K562 (cell line): ENCODE measurements around the gene LZTS2. TPM values are rescaled to one million over a fixed set of nuclear protein-coding genes. Genes with fewer than 3 reads are reported as not detected.
A peak's percentile ranks its signal among the peaks of the same experiment; 100 is the strongest.

ENCODE experiments used
- CREB1 ChIP-seq, 2 experiments: sonication (generic) in 1 of 2; formaldehyde crosslinking in 1 of 2; IDR thresholded peaks; 2 replicates each; pipeline versions ENCODE4 v1.6.1 to v1.8.0; 2012 to 2022; ENCODE audit warnings: inconsistent platforms in 1 of 2, mild to moderate bottlenecking in 1 of 2, missing genetic modification reagents in 1 of 2, moderate library complexity in 1 of 2
- IRF2 ChIP-seq: sonication (generic); formaldehyde crosslinking; IDR thresholded peaks from 2 replicates; pipeline ENCODE4 v1.8.1; 2022; ENCODE audit warnings: mild to moderate bottlenecking, missing genetic modification reagents
- MYC ChIP-seq, 2 experiments: fragments of 250-450 bp in 1 of 2; sonication (Bioruptor Pico) in 1 of 2; IDR thresholded peaks; 2 replicates each; pipeline versions ENCODE4 v1.5.1 to v1.6.1; 2012 to 2021; ENCODE audit warnings: low read depth in 2 of 2, borderline replicate concordance in 1 of 2, improper control_type of control experiment in 1 of 2, low read length in 1 of 2, mild to moderate bottlenecking in 1 of 2, moderate library complexity in 1 of 2
- POLR3G ChIP-seq: IDR thresholded peaks from 2 replicates; pipeline ENCODE4 v1.6.1; 2011; ENCODE audit not compliant: insufficient read length, insufficient replicate concordance; ENCODE audit errors: extremely low read depth
- TGIF2 ChIP-seq: sonication (generic); formaldehyde crosslinking; IDR thresholded peaks from 2 replicates; pipeline ENCODE4 v1.8.1; 2022; ENCODE audit warnings: mild to moderate bottlenecking, missing genetic modification reagents, moderate library complexity
- YY1 ChIP-seq, 3 experiments: IDR thresholded peaks; 2 replicates each; pipeline ENCODE4 v1.6.1; 2011; ENCODE audit warnings: low read length in 2 of 3, mild to moderate bottlenecking in 2 of 3, moderate library complexity in 2 of 3, borderline replicate concordance in 1 of 3, control low read depth in 1 of 3, low read depth in 1 of 3; ENCODE audit not compliant: insufficient read depth in 3 of 3, insufficient replicate concordance in 2 of 3, control insufficient read depth in 1 of 3, insufficient read length in 1 of 3; ENCODE audit errors: extremely low read depth in 1 of 3
- ZFP36 ChIP-seq: fragments of 150-350 bp; IDR thresholded peaks from 2 replicates; pipeline ENCODE4 v1.6.1; 2018; ENCODE audit warnings: low read length, low read depth; ENCODE audit not compliant: partially characterized antibody
- ZZZ3 ChIP-seq: fragments of 450-650 bp; IDR thresholded peaks from 2 replicates; pipeline ENCODE4 v1.6.1; 2016; ENCODE audit warnings: antibody characterized with exemption, mild to moderate bottlenecking, moderate library complexity
- polyA plus RNA-seq, 8 experiments: library from polyadenylated mRNA; depleted of rRNA in 4 of 8; stranded (reverse) in 5 of 8; unstranded in 3 of 8; fragments of >200 nt; fragmentation: Nextera tagmentation in 2 of 8; fragmentation: Illumina TruSeq in 1 of 8; extraction: Ambion mirVana in 2 of 8; extraction: Trizol in 1 of 8; gene quantifications; 2 replicates each; pipeline versions ENCODE4 v1.2.1 to v1.2.3, GENCODE V29; 2011 to 2014; ENCODE audit warnings: inconsistent platforms in 1 of 8, missing spikeins in 1 of 8
- total RNA-seq, 7 experiments: library from RNA; depleted of rRNA in 6 of 7; stranded (reverse); fragments of >200 nt in 6 of 7; fragmentation: Illumina TruSeq in 2 of 7; extraction: Trizol in 2 of 7; gene quantifications; 2 replicates each; pipeline versions ENCODE4 v1.2.1 to v1.2.3, GENCODE V29; 2011 to 2021; ENCODE audit warnings: low replicate concordance in 1 of 7
- TF ChIP-seq, protein P1 (sequence below): fragments of 450-650 bp; IDR thresholded peaks from 2 replicates; pipeline ENCODE4 v1.6.1; 2016; ENCODE audit warnings: low read depth
- TF ChIP-seq, protein P2 (sequence below): fragments of 150-350 bp; IDR thresholded peaks from 2 replicates; pipeline ENCODE4 v1.6.1; 2014; ENCODE audit warnings: low read depth, mild to moderate bottlenecking, low read length, borderline replicate concordance
- TF ChIP-seq, protein P3 (sequence below): sonication (generic); formaldehyde crosslinking; IDR thresholded peaks from 2 replicates; pipeline ENCODE4 v1.8.1; 2022; ENCODE audit warnings: missing genetic modification reagents

LZTS2 gene
- total and polyA plus RNA-seq, 9 of the 15 experiments (the other 6 are each of a cell fraction or from before 2014, with no cell fraction given), result 0.23 to 42.5 (median 14.7) TPM

DNA sequence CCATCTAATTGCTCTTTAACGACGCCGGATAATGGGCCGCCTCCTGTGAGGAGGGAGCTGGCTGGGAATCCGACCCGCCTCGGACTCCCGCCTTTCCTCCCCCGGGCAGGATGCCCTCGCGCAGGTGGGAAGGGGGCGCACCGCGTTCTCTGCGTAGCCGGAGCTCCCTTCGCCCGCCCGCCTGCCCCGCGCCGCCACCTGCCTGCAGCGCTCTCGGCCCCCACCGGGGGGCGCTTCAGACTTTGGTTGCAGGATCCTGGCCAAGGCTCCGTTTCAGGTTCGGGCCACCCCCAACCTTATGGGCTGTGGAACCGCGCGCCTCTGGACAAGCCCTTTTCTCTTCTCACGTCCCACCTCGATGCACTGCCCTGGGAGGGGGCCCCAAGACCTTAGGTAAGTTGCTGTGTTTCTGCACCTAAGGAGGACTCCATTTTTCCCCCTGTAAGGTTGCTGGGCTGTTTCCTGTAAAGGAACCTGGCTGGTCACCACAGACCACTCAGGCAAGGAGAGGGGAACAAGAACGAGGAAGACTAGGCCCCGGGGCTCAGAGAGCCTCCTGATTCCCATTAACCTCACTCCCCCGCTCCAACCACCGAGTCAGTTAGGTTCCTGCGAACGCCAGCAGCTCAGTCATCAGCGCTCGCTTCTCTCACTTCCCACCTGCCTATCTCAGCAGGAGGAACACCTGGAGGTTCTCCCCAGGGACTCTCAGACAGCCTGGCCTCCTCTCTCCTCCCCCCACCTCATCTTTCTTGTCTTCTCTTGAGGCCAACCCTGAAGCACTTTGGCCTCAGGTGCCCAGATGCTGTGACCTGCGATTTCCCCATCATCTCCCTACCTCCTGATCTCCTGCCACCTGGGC, 50.8 kb downstream of the LZTS2 start (continued):
- TF ChIP-seq IRF2 (no peak), YY1 (IDR thresholded peaks at IDR 0.05; ENCODE audit: borderline replicate concordance in 1 of 3, control insufficient read depth in 1 of 3, extremely low read depth in 1 of 3, insufficient read depth in 3 of 3, insufficient read length in 1 of 3, insufficient replicate concordance in 2 of 3, low read depth in 1 of 3, low read length in 2 of 3) (peak in 1 of 3 experiments; percentile 19), ZZZ3 (no peak), ZFP36 (no peak), TGIF2 (0 out of 2 replicates have a peak, but pooled peaks have one; percentile 15), POLR3G (no peak), CREB1 (IDR thresholded peaks at IDR 0.05) (no peak), CREB1 (CRISPR knock-in tag; IDR thresholded peaks at IDR 0.05) (no peak), MYC (IDR thresholded peaks at IDR 0.05; ENCODE audit: low read depth, low read length) (no peak), MYC (CRISPR knock-in tag; IDR thresholded peaks at IDR 0.05; ENCODE audit: borderline replicate concordance, low read depth) (no peak)
- TF ChIP-seq, protein P1, sequence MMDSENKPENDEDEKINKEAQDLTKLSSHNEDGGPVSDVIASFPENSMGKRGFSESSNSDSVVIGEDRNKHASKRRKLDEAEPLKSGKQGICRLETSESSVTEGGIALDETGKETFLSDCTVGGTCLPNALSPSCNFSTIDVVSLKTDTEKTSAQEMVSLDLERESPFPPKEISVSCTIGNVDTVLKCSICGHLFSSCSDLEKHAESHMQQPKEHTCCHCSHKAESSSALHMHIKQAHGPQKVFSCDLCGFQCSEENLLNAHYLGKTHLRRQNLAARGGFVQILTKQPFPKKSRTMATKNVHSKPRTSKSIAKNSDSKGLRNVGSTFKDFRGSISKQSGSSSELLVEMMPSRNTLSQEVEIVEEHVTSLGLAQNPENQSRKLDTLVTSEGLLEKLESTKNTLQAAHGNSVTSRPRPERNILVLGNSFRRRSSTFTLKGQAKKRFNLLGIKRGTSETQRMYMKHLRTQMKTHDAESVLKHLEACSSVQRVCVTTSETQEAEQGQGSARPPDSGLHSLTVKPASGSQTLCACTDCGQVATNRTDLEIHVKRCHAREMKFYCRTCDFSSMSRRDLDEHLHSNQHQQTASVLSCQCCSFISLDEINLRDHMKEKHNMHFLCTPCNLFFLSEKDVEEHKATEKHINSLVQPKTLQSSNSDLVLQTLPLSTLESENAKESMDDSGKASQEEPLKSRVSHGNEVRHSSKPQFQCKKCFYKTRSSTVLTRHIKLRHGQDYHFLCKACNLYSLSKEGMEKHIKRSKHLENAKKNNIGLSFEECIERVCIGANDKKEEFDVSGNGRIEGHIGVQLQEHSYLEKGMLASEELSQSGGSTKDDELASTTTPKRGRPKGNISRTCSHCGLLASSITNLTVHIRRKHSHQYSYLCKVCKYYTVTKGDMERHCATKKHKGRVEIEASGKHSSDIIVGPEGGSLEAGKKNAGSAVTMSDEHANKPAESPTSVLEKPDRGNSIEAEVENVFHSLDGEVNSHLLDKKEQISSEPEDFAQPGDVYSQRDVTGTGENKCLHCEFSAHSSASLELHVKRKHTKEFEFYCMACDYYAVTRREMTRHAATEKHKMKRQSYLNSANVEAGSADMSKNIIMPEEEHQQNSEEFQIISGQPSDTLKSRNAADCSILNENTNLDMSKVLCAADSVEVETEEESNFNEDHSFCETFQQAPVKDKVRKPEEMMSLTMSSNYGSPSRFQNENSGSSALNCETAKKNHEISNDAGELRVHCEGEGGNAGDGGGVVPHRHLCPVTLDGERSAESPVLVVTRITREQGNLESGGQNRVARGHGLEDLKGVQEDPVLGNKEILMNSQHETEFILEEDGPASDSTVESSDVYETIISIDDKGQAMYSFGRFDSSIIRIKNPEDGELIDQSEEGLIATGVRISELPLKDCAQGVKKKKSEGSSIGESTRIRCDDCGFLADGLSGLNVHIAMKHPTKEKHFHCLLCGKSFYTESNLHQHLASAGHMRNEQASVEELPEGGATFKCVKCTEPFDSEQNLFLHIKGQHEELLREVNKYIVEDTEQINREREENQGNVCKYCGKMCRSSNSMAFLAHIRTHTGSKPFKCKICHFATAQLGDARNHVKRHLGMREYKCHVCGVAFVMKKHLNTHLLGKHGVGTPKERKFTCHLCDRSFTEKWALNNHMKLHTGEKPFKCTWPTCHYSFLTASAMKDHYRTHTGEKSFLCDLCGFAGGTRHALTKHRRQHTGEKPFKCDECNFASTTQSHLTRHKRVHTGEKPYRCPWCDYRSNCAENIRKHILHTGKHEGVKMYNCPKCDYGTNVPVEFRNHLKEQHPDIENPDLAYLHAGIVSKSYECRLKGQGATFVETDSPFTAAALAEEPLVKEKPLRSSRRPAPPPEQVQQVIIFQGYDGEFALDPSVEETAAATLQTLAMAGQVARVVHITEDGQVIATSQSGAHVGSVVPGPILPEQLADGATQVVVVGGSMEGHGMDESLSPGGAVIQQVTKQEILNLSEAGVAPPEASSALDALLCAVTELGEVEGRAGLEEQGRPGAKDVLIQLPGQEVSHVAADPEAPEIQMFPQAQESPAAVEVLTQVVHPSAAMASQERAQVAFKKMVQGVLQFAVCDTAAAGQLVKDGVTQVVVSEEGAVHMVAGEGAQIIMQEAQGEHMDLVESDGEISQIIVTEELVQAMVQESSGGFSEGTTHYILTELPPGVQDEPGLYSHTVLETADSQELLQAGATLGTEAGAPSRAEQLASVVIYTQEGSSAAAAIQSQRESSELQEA, result no peak
- TF ChIP-seq, protein P2, sequence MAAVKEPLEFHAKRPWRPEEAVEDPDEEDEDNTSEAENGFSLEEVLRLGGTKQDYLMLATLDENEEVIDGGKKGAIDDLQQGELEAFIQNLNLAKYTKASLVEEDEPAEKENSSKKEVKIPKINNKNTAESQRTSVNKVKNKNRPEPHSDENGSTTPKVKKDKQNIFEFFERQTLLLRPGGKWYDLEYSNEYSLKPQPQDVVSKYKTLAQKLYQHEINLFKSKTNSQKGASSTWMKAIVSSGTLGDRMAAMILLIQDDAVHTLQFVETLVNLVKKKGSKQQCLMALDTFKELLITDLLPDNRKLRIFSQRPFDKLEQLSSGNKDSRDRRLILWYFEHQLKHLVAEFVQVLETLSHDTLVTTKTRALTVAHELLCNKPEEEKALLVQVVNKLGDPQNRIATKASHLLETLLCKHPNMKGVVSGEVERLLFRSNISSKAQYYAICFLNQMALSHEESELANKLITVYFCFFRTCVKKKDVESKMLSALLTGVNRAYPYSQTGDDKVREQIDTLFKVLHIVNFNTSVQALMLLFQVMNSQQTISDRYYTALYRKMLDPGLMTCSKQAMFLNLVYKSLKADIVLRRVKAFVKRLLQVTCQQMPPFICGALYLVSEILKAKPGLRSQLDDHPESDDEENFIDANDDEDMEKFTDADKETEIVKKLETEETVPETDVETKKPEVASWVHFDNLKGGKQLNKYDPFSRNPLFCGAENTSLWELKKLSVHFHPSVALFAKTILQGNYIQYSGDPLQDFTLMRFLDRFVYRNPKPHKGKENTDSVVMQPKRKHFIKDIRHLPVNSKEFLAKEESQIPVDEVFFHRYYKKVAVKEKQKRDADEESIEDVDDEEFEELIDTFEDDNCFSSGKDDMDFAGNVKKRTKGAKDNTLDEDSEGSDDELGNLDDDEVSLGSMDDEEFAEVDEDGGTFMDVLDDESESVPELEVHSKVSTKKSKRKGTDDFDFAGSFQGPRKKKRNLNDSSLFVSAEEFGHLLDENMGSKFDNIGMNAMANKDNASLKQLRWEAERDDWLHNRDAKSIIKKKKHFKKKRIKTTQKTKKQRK, result no peak
- TF ChIP-seq, protein P3, sequence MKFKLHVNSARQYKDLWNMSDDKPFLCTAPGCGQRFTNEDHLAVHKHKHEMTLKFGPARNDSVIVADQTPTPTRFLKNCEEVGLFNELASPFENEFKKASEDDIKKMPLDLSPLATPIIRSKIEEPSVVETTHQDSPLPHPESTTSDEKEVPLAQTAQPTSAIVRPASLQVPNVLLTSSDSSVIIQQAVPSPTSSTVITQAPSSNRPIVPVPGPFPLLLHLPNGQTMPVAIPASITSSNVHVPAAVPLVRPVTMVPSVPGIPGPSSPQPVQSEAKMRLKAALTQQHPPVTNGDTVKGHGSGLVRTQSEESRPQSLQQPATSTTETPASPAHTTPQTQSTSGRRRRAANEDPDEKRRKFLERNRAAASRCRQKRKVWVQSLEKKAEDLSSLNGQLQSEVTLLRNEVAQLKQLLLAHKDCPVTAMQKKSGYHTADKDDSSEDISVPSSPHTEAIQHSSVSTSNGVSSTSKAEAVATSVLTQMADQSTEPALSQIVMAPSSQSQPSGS (CRISPR knock-in tag), result no peak
